Keratinocyte (primary cell): ENCODE results near the gene IL36RN.

Experiments used
- CTCF ChIP-seq, 3 experiments: IDR thresholded peaks in 1 of 3; conservative IDR thresholded peaks in 1 of 3; optimal IDR thresholded peaks in 1 of 3; 2 replicates in 2 of 3; 3 replicates in 1 of 3; pipeline versions ENCODE3 to v1.5.1; 2011; ENCODE audit warnings: low read length in 3 of 3, mild to moderate bottlenecking in 3 of 3, moderate library complexity in 2 of 3, control low read depth in 1 of 3, inconsistent platforms in 1 of 3; ENCODE audit not compliant: insufficient read depth in 2 of 3; ENCODE audit errors: extremely low read depth in 1 of 3
- EZH2 ChIP-seq: IDR thresholded peaks from one replicate; pipeline ENCODE4 v1.6.1; 2012; ENCODE audit warnings: inconsistent platforms, mild to moderate bottlenecking, low read length, moderate library complexity

DNA sequence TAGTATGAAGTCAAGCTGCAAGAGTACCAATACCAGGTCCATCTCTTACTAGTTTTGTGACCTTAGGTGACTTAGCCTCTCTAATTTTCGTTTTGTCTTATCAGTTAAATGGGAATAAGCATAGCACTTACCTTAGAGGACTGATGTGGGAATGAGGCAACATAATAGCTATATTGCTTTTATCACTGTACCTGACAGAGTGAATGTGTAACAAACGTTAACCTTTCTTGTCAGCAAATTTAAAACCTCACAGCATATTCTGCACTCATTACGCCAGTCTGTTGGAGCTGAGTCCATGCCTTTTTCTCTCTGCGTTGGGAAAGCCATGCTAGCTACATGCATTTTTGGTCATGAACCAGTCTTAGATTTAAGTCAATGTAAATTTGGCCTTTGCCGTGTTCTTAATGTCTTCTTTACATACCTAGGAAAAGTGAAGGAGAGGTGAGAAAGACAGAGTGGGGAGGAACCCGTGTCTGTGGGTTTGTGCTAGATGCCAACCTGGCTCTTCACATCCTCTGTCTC, 6.5 kb upstream of the IL36RN start, which contains the start of gene IL36B:
- TF ChIP-seq CTCF (optimal IDR thresholded peaks at IDR 0.05 in 1 of 3, IDR thresholded peaks at IDR 0.05 in 1 of 3, conservative IDR thresholded peaks at IDR 0.05 in 1 of 3; ENCODE audit: extremely low read depth in 1 of 3, insufficient read depth in 2 of 3, low read length in 3 of 3) (no peak), EZH2 (no peak)
